Body of pancreas (tissue), 4 donors: ENCODE results near the gene EDC4. TPM values are rescaled to one million over a fixed set of nuclear protein-coding genes. Genes with fewer than 3 reads are reported as not detected.

Experiments
- ATAC-seq: fragments of 150-250 bp; one replicate; pipeline ENCODE4 v1.9.1; 2016
- DNase-seq, 4 donors: peaks; one replicate each; pipeline ENCODE4 v3.0.0-alpha.2; 2019
- H3K27ac ChIP-seq, 4 donors: fragments of 200-600 bp; sonication (generic); 1 replicate in 3 of 4; 2 replicates in 1 of 4; pipeline versions ENCODE4 v1.5.1 to v1.6.1; 2016 to 2019; ENCODE audit warnings: mild to moderate bottlenecking in 1 of 4, mixed read lengths in 1 of 4, moderate library complexity in 1 of 4
- H3K27me3 ChIP-seq, 2 donors: fragments of 200-600 bp; sonication (generic); one replicate each; pipeline ENCODE4 v1.6.0; 2016; ENCODE audit warnings: mild to moderate bottlenecking in 1 of 2
- H3K36me3 ChIP-seq, 2 donors: fragments of 200-600 bp; sonication (generic); replicated peaks in 1 of 2; 2 replicates each; pipeline ENCODE4 v1.5.1; 2016; ENCODE audit warnings: low read depth in 2 of 2; ENCODE audit not compliant: insufficient read depth in 1 of 2
- H3K4me1 ChIP-seq: fragments of 200-600 bp; sonication (generic); one replicate; pipeline ENCODE4 v1.6.0; 2016
- H3K4me3 ChIP-seq, 2 donors: fragments of 200-600 bp; sonication (generic); 1 replicate in 1 of 2; 2 replicates in 1 of 2; pipeline ENCODE4 v1.5.1; 2016 to 2019
- H3K9me3 ChIP-seq, 3 donors: fragments of 200-600 bp; sonication (generic); 1 replicate in 2 of 3; 2 replicates in 1 of 3; pipeline ENCODE4 v1.5.1; 2016
- CTCF ChIP-seq, 7 experiments: fragments of 450-650 bp in 4 of 7; fragments of 200-600 bp in 3 of 7; sonication (generic) in 3 of 7; IDR thresholded peaks; one replicate each; pipeline ENCODE4 v1.5.1; 2016 to 2019; ENCODE audit warnings: antibody characterized with exemption in 7 of 7
- POLR2A ChIP-seq, 3 donors: fragments of 450-650 bp; IDR thresholded peaks; one replicate each; pipeline ENCODE4 v1.6.1; 2016; ENCODE audit warnings: antibody characterized with exemption in 3 of 3, mild to moderate bottlenecking in 2 of 3
- WGBS, 2 donors: methylation state at CpG; one replicate each; pipeline ENCODE4 v1.1.5; 2017; 5-methylcytosine and 5-hydroxymethylcytosine counted together
- intact Hi-C: fragments of 100-400 bp; cut with DNase I; formaldehyde crosslinking; loops from one replicate; pipeline ENCODE4 v1.15.1; 2023
- total RNA-seq, 2 donors: library from RNA; depleted of rRNA; stranded (reverse); fragments of >200 nt; gene quantifications; one replicate each; pipeline ENCODE4 v1.1.0, GENCODE V29; 2016

The EDC4 gene
- total RNA-seq, 2 donors from 2014 or later: 26.7 to 55.7 TPM

GRCh38 chr16:67847064-67847861, 25.6 kb upstream of the EDC4 start, which contains the start of gene CENPT:
TSS of gene CENPT (minus strand) at chr16:67847693. CDS start at chr16:67833859, 13,834 bp downstream.
- Histone ChIP-seq H3K36me3 (no peaks in the 10 kb centered on the region), H3K4me3 (peak within 1 kb of the TSS; percentile 89 to 97), H3K27me3 (no peaks in the 10 kb centered on the region), H3K4me1 (peaks cover 56% of the 10 kb centered on the region), H3K27ac (peak within 1 kb of the TSS; percentile 75 to 96 (median 90)), H3K9me3 (no peaks in the 10 kb centered on the region)
- intact Hi-C loops: no loop called here
- ATAC-seq (peak; percentile 62), DNase-seq (peak; percentile 63 to 76 (median 69))
- 0 to 1% methylated on average over 18 to 37 of the region's 62 CpGs for WGBS, 2 donors
- TF ChIP-seq POLR2A (IDR thresholded peaks at IDR 0.05) (peak; percentile 4 to 44 (median 20)), CTCF (IDR thresholded peaks at IDR 0.05) (peak in 1 of 7 experiments; percentile 12)

GRCh38 chr16:67848118-67848517, 24.7 kb upstream of the EDC4 start:
- Histone ChIP-seq H3K27me3 (no peaks in the 10 kb centered on the region), H3K4me1 (peaks cover 51% of the 10 kb centered on the region), H3K27ac (peak overlapping the region in 3 of 4 donors; percentile 90 to 96 (median 90)), H3K9me3 (no peaks in the 10 kb centered on the region), H3K36me3 (no peaks in the 10 kb centered on the region), H3K4me3 (no peak overlapping the region)
- 86 to 87% methylated on average over 11 of the region's 11 CpGs for WGBS, 2 donors
- no peak for DNase-seq
- intact Hi-C loops: no loop called here
- ATAC-seq: no peak
- TF ChIP-seq POLR2A (IDR thresholded peaks at IDR 0.05) (no peak), CTCF (IDR thresholded peaks at IDR 0.05) (no peak)

- no peak overlapping the region for H3K4me3 ChIP-seq
- peaks cover 52% of the 10 kb centered on the region for H3K4me1 ChIP-seq
- intact Hi-C loops: no loop called here
- TF ChIP-seq POLR2A (IDR thresholded peaks at IDR 0.05): no peak
- no peak for TF ChIP-seq CTCF (IDR thresholded peaks at IDR 0.05)
- no peak for DNase-seq
- no peaks in the 10 kb centered on the region for H3K36me3 ChIP-seq
- no peaks in the 10 kb centered on the region for H3K9me3 ChIP-seq
- H3K27me3 ChIP-seq: no peaks in the 10 kb centered on the region
- no peak overlapping the region for H3K27ac ChIP-seq
- ATAC-seq: no peak
- WGBS, 2 donors: 93 to 100% methylated on average over 3 of the region's 3 CpGs
Measured at GRCh38 chr16:67853670-67854069, 19.2 kb upstream of the EDC4 start.

- DNase-seq: peak; percentile 37 to 55 (median 42)
- Histone ChIP-seq H3K36me3 (no peaks in the 10 kb centered on the region), H3K4me1 (peaks cover 50% of the 10 kb centered on the region), H3K27me3 (no peaks in the 10 kb centered on the region), H3K9me3 (no peaks in the 10 kb centered on the region), H3K27ac (peak overlapping the region in 3 of 4 donors; percentile 68 to 93 (median 84)), H3K4me3 (no peak overlapping the region)
- ATAC-seq: no peak
- WGBS, 2 donors: 16 to 19% methylated on average over 6 to 10 of the region's 10 CpGs
- TF ChIP-seq CTCF (IDR thresholded peaks at IDR 0.05): no peak
- no peak for TF ChIP-seq POLR2A (IDR thresholded peaks at IDR 0.05)
- intact Hi-C loops: no loop called here
Measured at GRCh38 chr16:67855789-67856188, 17.1 kb upstream of the EDC4 start.
